Gastrocnemius medialis (tissue), 4 donors: ENCODE results near the gene ACP1. TPM values are rescaled to one million over a fixed set of nuclear protein-coding genes. Genes with fewer than 3 reads are reported as not detected.

Experiments
- ATAC-seq, 2 donors: fragments of 150-250 bp; one replicate each; pipeline ENCODE4 v1.9.1; 2016
- DNase-seq, 2 donors: peaks; one replicate each; pipeline ENCODE4 v3.0.0-alpha.2; 2019
- H3K27ac ChIP-seq, 4 donors: fragments of 200-600 bp; sonication (generic); 1 replicate in 1 of 4; 2 replicates in 3 of 4; pipeline ENCODE4 v1.5.1; 2016 to 2018; ENCODE audit warnings: mild to moderate bottlenecking in 2 of 4, moderate library complexity in 1 of 4
- H3K27me3 ChIP-seq, 3 donors: fragments of 200-600 bp; sonication (generic) in 2 of 3; 1 replicate in 1 of 3; 2 replicates in 2 of 3; pipeline versions ENCODE4 v1.5.1 to v1.6.0; 2016 to 2019; ENCODE audit warnings: mild to moderate bottlenecking in 1 of 3, moderate library complexity in 1 of 3
- H3K36me3 ChIP-seq, 2 donors: fragments of 200-600 bp; sonication (generic) in 1 of 2; one replicate each; pipeline ENCODE4 v1.5.1; 2017 to 2018
- H3K4me1 ChIP-seq, 2 donors: fragments of 200-600 bp; sonication (generic) in 1 of 2; one replicate each; pipeline ENCODE4 v1.5.1; 2016 to 2017; ENCODE audit warnings: mild to moderate bottlenecking in 2 of 2
- H3K4me3 ChIP-seq, 4 donors: fragments of 200-600 bp; sonication (generic) in 3 of 4; 1 replicate in 1 of 4; 2 replicates in 3 of 4; pipeline ENCODE4 v1.5.1; 2016 to 2019; ENCODE audit warnings: mild to moderate bottlenecking in 2 of 4
- H3K9me3 ChIP-seq, 3 donors: fragments of 200-600 bp; sonication (generic) in 2 of 3; 1 replicate in 1 of 3; 2 replicates in 2 of 3; pipeline ENCODE4 v1.5.1; 2016 to 2019
- POLR2A ChIP-seq, 2 donors: fragments of 450-650 bp; IDR thresholded peaks; one replicate each; pipeline ENCODE4 v1.6.1; 2017; ENCODE audit warnings: antibody characterized with exemption in 2 of 2, mild to moderate bottlenecking in 2 of 2, moderate library complexity in 2 of 2
- in situ Hi-C, 4 donors: fragments of 200-750 bp; cut with MboI; loops; one replicate each; pipeline versions ENCODE4 v1.15.0 to v1.8.0; 2017; ENCODE audit warnings: low sequenced_read_pairs in 4 of 4
- intact Hi-C: fragments of 100-400 bp; cut with DNase I; formaldehyde crosslinking; loops from one replicate; pipeline ENCODE4 v1.15.1; 2023; ENCODE audit warnings: low total_unique reads
- total RNA-seq, 4 donors: library from RNA; depleted of rRNA; stranded (reverse); fragments of >200 nt; gene quantifications; one replicate each; pipeline versions ENCODE4 v1.1.0 to v1.2.3, GENCODE V29; 2016
- TF ChIP-seq, protein P1 (sequence below), 5 experiments: fragments of 450-650 bp in 3 of 5; fragments of 200-600 bp in 2 of 5; sonication (generic) in 2 of 5; IDR thresholded peaks in 4 of 5; conservative IDR thresholded peaks in 1 of 5; 1 replicate in 4 of 5; 2 replicates in 1 of 5; pipeline ENCODE4 v1.5.1; 2016 to 2019; ENCODE audit warnings: antibody characterized with exemption in 5 of 5, mild to moderate bottlenecking in 3 of 5, moderate library complexity in 3 of 5

ACP1 gene
- total RNA-seq, 4 donors from 2014 or later = 69.7 to 91.3 (median 81.9) TPM

DNA sequence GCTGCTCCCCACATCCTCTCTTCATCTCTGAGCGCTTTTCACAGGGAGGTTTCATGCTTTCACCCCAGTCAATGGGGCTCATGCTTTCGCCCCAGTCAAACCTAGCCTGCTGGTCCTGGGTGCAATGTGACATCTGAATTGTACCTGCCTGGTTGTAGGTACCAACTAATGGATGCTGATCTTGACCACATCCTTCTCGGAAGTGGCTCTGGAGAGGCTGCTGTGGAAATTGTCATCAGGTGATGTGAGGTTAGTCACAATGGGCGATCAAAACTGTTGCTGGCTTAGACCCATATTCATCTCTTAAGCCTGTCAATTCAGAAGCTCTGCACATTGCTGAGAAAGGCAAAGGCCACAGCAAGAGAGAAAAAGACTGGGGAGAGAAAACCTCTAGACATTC, 55.8 kb downstream of the ACP1 start:
- TF ChIP-seq, protein P1, sequence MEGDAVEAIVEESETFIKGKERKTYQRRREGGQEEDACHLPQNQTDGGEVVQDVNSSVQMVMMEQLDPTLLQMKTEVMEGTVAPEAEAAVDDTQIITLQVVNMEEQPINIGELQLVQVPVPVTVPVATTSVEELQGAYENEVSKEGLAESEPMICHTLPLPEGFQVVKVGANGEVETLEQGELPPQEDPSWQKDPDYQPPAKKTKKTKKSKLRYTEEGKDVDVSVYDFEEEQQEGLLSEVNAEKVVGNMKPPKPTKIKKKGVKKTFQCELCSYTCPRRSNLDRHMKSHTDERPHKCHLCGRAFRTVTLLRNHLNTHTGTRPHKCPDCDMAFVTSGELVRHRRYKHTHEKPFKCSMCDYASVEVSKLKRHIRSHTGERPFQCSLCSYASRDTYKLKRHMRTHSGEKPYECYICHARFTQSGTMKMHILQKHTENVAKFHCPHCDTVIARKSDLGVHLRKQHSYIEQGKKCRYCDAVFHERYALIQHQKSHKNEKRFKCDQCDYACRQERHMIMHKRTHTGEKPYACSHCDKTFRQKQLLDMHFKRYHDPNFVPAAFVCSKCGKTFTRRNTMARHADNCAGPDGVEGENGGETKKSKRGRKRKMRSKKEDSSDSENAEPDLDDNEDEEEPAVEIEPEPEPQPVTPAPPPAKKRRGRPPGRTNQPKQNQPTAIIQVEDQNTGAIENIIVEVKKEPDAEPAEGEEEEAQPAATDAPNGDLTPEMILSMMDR (IDR thresholded peaks at IDR 0.05 in 4 of 5, conservative IDR thresholded peaks at IDR 0.05 in 1 of 5) = no peak
- no peak for TF ChIP-seq POLR2A (IDR thresholded peaks at IDR 0.05)
- DNase-seq (no peak), ATAC-seq (no peak)
- no peak overlapping the region for H3K27ac ChIP-seq
- H3K4me3 ChIP-seq = no peak overlapping the region
- no peaks in the 10 kb centered on the region for H3K9me3 ChIP-seq
- H3K36me3 ChIP-seq = no peaks in the 10 kb centered on the region
- no peaks in the 10 kb centered on the region for H3K4me1 ChIP-seq
- H3K27me3 ChIP-seq = peaks cover 0 to 2% (median 0%) of the 10 kb centered on the region in 3 donors
- intact Hi-C loops (no loop called here), in situ Hi-C loops (no loop called here)

DNA sequence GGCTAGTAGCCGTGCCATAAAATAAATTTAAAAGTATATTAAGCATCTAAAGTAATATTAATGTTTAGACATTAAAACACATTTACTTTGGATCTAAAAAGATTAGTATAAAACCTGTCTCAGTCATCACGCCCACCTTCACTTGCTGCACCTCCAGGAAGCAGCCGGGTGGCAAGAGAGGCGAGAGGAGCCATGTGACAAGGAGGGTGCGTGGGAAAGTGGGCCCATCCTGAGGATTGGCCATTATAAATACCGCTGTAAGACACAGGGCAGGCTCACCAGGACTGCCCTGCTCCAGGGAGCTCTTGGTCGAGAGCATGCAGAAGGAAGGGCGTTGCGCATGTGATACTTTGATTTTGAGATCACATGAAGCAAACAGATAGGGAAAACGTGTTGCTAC, 57.6 kb downstream of the ACP1 start:
- Histone ChIP-seq H3K36me3 (no peaks in the 10 kb centered on the region), H3K4me1 (no peaks in the 10 kb centered on the region), H3K9me3 (no peaks in the 10 kb centered on the region), H3K27ac (no peak overlapping the region), H3K4me3 (no peak overlapping the region), H3K27me3 (no peaks in the 10 kb centered on the region)
- ATAC-seq (no peak), DNase-seq (no peak)
- in situ Hi-C loops (no loop called here), intact Hi-C loops (no loop called here)
- TF ChIP-seq POLR2A (IDR thresholded peaks at IDR 0.05) = no peak
- TF ChIP-seq, protein P1 (IDR thresholded peaks at IDR 0.05 in 4 of 5, conservative IDR thresholded peaks at IDR 0.05 in 1 of 5) = no peak

DNA sequence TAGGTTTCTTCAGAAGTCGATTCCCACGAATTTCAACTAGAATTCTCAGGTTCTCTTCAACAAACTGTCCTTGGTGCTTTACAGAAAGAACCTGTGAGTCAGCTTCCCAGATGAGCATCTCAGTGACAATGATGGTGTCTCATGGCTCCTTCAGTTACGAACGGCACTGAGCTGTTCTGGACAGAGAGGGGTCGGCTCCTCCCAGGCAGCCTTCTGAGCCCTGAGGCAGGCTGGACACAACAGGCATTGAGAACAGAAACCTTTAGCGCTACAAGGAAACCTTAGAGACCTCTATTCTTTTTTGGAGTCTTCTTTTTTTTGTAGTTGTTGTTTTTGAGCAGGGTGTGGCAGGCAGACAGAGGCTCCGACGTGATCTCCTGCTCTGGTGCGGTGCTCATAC, 58.3 kb downstream of the ACP1 start:
- in situ Hi-C loops = no loop called here
- H3K27me3 ChIP-seq = no peaks in the 10 kb centered on the region
- no peak for DNase-seq

More for the DNA sequence above, 58.3 kb downstream of the ACP1 start:
- TF ChIP-seq, protein P1 (IDR thresholded peaks at IDR 0.05 in 4 of 5, conservative IDR thresholded peaks at IDR 0.05 in 1 of 5) = no peak
- TF ChIP-seq POLR2A (IDR thresholded peaks at IDR 0.05) = no peak
- Histone ChIP-seq H3K9me3 (no peaks in the 10 kb centered on the region), H3K4me1 (no peaks in the 10 kb centered on the region), H3K4me3 (no peak overlapping the region), H3K36me3 (no peaks in the 10 kb centered on the region), H3K27ac (no peak overlapping the region)
- ATAC-seq = no peak
- intact Hi-C loops = no loop called here

Other genes with a start within 250 kb of the ACP1 start
- gene FAM110C, start 218.4 kb upstream of the ACP1 start, total RNA-seq = under 1 TPM in 1 of 4 donors, not detected in 3; 0.10 TPM
- gene SH3YL1, start 915 bp upstream of the ACP1 start, total RNA-seq = 10 to 100 TPM in 1 of 4 donors, 1 to 10 TPM in 3; 6.2 to 16.1 (median 8.5) TPM
- gene ALKAL2, start 23.1 kb downstream of the ACP1 start, total RNA-seq = not detected